Parathyroid adenoma (tissue), 2 donors: ENCODE data around the gene RRP9.

Source experiments
- H2AFZ ChIP-seq: fragments of 300-600 bp; sonication (generic); one replicate; pipeline ENCODE4 v1.7.0; 2017; ENCODE audit warnings: antibody characterized with exemption, mild to moderate bottlenecking
- H3K27ac ChIP-seq: fragments of 300-600 bp; sonication (generic); one replicate; pipeline ENCODE4 v1.7.0; 2017
- H3K27me3 ChIP-seq: fragments of 300-600 bp; sonication (generic); one replicate; pipeline ENCODE4 v1.7.0; 2017; ENCODE audit warnings: low read length; ENCODE audit not compliant: control insufficient read depth, insufficient read depth
- H3K36me3 ChIP-seq: fragments of 300-600 bp; sonication (generic); one replicate; pipeline ENCODE4 v1.7.0; 2017; ENCODE audit warnings: low read length; ENCODE audit not compliant: control insufficient read depth, insufficient read depth
- H3K4me1 ChIP-seq: fragments of 300-600 bp; sonication (generic); one replicate; pipeline ENCODE4 v1.7.0; 2017; ENCODE audit warnings: control low read depth
- H3K4me2 ChIP-seq: fragments of 300-600 bp; sonication (generic); one replicate; pipeline ENCODE4 v1.7.0; 2017; ENCODE audit warnings: low read length
- H3K4me3 ChIP-seq: fragments of 300-600 bp; sonication (generic); one replicate; pipeline ENCODE4 v1.7.0; 2017; ENCODE audit warnings: low read depth, low read length
- H3K79me2 ChIP-seq: fragments of 300-600 bp; sonication (generic); one replicate; pipeline ENCODE4 v1.7.0; 2017; ENCODE audit warnings: control low read depth
- H3K9ac ChIP-seq: fragments of 300-600 bp; sonication (generic); one replicate; pipeline ENCODE4 v1.7.0; 2017; ENCODE audit warnings: mild to moderate bottlenecking
- H3K9me3 ChIP-seq: fragments of 300-600 bp; sonication (generic); one replicate; pipeline ENCODE4 v1.7.0; 2017; ENCODE audit warnings: low read length; ENCODE audit not compliant: control insufficient read depth
- CTCF ChIP-seq: fragments of 300-600 bp; sonication (generic); IDR thresholded peaks from one replicate; pipeline ENCODE4 v1.7.0; 2017; ENCODE audit warnings: antibody characterized with exemption, mild to moderate bottlenecking
- donor health status: primary hyperparathyroidism.

The RRP9 gene

DNA sequence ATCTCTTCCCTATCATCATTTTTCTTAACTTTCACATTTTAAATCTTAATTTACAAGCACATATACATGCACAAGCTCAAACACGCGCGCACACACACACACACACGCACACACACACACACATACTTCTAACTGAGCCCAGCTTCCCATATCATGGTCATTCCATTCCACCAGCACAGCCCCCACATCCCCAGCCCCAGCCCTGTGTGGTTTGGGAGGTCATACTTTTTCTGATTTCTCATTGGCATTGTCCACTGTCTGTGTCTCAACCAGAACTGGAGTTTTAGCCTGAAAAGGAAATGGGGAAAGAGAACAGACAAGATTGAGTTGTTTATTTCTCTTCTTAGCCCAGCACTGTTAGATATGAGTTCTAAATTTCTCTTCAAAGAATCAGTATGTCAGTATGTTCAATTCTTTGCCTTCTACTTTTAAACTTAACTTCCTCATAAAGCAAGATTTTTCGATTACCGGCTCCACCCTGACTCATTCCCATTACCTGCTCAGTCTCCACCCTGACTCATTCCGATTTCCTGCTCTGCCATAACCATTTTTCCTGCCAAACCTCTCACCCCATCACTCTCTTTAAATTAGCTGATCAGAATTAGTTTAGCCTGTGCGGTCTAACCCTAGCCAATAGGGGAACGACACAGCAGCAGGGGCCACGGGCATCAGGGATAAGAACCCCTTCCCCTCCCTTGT is 44.9 kb downstream of the RRP9 start:
- no peak overlapping the region for H3K27ac ChIP-seq
- TF ChIP-seq CTCF: no peak

DNA sequence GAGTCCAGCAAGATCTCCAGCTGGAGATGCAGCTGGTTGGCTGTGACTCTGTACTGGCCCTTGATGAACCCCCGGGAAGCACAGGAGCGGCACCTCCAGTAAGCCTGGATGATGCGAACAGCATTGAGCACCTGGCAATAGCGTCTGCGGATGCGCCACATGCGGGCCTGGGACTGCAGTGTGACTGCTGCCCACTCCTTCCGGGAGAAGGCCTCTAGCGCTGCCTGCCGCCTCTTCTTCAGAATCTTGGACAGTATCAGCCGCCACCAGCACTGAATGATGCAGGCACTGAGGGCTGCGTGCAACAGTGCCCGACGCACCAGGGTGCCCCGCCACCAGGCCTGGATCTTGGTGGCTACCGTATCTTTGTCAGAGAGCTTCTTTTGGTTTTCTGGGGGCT is 46.8 kb downstream of the RRP9 start:
- H3K4me1 ChIP-seq: no peaks in the 10 kb centered on the region
- H3K27ac ChIP-seq: no peak overlapping the region
- H2AFZ ChIP-seq: no peak overlapping the region
- H3K4me2 ChIP-seq: no peak overlapping the region
- no peak for TF ChIP-seq CTCF
- no peaks in the 10 kb centered on the region for H3K27me3 ChIP-seq
- no peaks in the 10 kb centered on the region for H3K9me3 ChIP-seq
- no peak overlapping the region for H3K9ac ChIP-seq
- H3K4me3 ChIP-seq: no peak overlapping the region
- H3K36me3 ChIP-seq: no peaks in the 10 kb centered on the region
- H3K79me2 ChIP-seq: no peaks in the 10 kb centered on the region

More for the DNA sequence above, 44.9 kb downstream of the RRP9 start:
- no peaks in the 10 kb centered on the region for H3K4me1 ChIP-seq
- H3K36me3 ChIP-seq: no peaks in the 10 kb centered on the region
- H3K4me2 ChIP-seq: no peak overlapping the region
- H3K4me3 ChIP-seq: no peak overlapping the region
- H3K9ac ChIP-seq: no peak overlapping the region
- H3K9me3 ChIP-seq: no peaks in the 10 kb centered on the region
- H3K27me3 ChIP-seq: no peaks in the 10 kb centered on the region
- no peak overlapping the region for H2AFZ ChIP-seq
- H3K79me2 ChIP-seq: no peaks in the 10 kb centered on the region

- H2AFZ ChIP-seq: no peak overlapping the region
- no peak for TF ChIP-seq CTCF
- no peaks in the 10 kb centered on the region for H3K9me3 ChIP-seq
Measured at GRCh38 chr3:51894391-51894790, 47.3 kb downstream of the RRP9 start.

DNA sequence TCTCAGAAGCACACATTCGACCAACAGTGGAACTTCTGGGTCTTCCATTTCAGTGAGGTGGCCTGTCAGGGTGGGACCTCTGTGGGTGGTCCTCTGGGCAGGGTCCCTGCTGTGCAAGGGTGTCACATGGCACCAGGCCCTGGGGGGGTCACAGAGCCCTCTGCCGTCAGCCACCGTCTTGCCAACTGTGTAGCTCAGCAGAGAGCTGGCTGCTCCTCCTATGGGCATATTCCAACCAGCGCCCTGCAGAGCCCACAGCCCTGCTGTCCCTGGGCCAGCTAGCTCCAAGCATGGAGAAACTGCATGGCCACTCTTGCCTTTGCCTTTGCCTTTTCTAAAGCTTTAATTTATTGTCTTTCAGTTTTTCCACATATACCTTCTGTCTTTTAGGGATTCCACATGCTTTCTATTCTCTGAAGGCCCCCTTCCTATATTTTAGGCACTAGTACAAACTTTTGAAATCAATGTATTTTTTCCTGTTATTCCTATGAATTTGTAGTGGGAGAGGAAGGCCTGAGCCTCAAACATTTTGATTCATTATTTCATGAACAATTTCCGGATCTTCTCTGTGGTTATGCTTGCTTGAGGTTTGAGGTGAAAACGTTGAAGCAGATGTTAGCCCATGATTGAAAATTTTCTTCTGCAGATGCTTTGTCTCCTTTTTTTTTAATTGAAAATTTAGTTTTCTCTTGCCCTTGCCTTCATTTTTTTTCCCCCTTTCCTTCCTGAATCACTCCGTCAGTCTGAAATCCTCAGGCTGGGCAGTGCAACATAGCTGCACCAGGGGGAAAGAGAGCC is 50.3 kb downstream of the RRP9 start:
- no peaks in the 10 kb centered on the region for H3K27me3 ChIP-seq
- H3K36me3 ChIP-seq: no peaks in the 10 kb centered on the region
- TF ChIP-seq CTCF: no peak
- no peaks in the 10 kb centered on the region for H3K79me2 ChIP-seq
- no peak overlapping the region for H3K27ac ChIP-seq
- no peaks in the 10 kb centered on the region for H3K9me3 ChIP-seq
- no peak overlapping the region for H3K4me2 ChIP-seq
- H3K9ac ChIP-seq: no peak overlapping the region
- H2AFZ ChIP-seq: no peak overlapping the region
- no peaks in the 10 kb centered on the region for H3K4me1 ChIP-seq
- no peak overlapping the region for H3K4me3 ChIP-seq

More at GRCh38 chr3:51894391-51894790, 47.3 kb downstream of the RRP9 start:
- H3K4me3 ChIP-seq: no peak overlapping the region
- no peaks in the 10 kb centered on the region for H3K27me3 ChIP-seq
- H3K4me2 ChIP-seq: no peak overlapping the region
- no peak overlapping the region for H3K27ac ChIP-seq
- no peaks in the 10 kb centered on the region for H3K79me2 ChIP-seq
- no peak overlapping the region for H3K9ac ChIP-seq
- no peaks in the 10 kb centered on the region for H3K4me1 ChIP-seq
- no peaks in the 10 kb centered on the region for H3K36me3 ChIP-seq
